Erythroblast (primary cell): ENCODE measurements around the gene MBD3L4.
A peak's percentile ranks its signal among the peaks of the same experiment; 100 is the strongest.
"Not testable (repeated sequence)": the region's sequence is repeated elsewhere in the genome, so short reads cannot be mapped to it uniquely, and the experiment has no call there.

Experiments
- DNase-seq, 2 experiments: peaks; one replicate each; lab custom pipeline; 2025; lab: John Stamatoyannopoulos, UW
- GATA1 ChIP-seq: IDR thresholded peaks from 2 replicates; pipeline ENCODE4 v1.6.1; 2011; ENCODE audit warnings: low read depth, mild to moderate bottlenecking, control low read depth, low read length, moderate library complexity
- POLR2A ChIP-seq: IDR thresholded peaks from 2 replicates; pipeline ENCODE4 v1.6.1; 2011; ENCODE audit warnings: mild to moderate bottlenecking, low read length

The MBD3L4 gene

DNA sequence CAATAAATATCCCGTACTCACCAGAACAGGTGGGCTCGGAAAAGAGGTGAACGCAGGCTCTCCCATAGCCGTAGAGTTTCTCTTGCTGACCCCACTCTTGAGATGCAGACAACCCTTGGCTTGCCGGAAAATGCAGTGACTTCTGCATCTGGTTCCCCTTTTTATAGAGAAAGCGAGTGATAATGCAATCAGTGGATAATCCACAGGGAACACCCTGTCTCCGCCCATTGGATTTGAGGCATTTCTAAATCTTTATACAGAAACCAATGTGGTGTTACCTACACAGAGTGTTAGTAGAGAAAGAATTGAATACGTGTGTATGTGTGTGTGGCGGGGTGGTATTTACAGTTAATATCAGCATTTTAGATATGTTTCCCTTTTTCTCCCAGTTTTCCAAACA lies at the start of gene MBD3L4:
TSS of gene MBD3L4 (minus strand) at position 101 of the 400 bp plus-strand sequence. CDS start at position 66, 35 bp downstream.
- not testable (repeated sequence) for DNase-seq

GRCh38 chr19:7088999-7089398 lies 49.0 kb upstream of the MBD3L4 start:
- TF ChIP-seq GATA1: no peak
- no peak for DNase-seq

DNA sequence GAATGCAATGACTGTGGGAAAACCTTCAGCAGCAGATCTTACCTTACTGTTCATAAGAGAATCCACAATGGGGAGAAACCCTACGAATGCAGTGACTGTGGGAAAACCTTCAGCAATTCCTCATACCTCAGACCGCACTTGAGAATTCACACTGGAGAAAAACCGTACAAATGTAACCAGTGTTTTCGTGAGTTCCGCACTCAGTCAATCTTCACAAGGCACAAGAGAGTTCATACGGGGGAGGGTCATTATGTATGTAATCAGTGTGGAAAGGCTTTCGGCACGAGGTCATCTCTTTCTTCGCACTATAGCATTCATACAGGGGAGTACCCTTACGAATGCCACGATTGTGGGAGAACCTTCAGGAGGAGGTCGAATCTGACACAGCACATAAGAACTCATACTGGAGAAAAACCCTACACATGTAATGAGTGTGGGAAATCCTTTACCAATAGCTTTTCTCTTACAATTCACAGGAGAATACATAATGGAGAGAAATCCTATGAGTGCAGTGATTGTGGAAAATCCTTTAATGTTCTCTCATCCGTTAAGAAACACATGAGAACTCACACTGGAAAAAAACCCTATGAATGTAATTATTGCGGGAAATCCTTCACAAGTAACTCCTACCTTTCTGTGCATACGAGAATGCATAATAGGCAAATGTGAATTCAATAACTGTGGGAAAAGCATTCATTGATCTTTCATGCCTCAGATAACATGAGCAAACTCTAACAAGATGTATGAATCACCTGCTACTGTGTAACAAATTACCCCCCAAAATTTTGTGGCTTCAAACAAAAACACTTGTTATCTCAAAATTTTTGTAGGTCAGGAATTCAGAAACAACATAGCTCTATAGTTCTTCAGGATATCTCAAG lies 43.3 kb upstream of the MBD3L4 start:
- DNase-seq: peak in 1 of 2 experiments; percentile 77

GRCh38 chr19:7078008-7078407 lies 38.0 kb upstream of the MBD3L4 start:
- no peak for TF ChIP-seq GATA1
- no peak for TF ChIP-seq POLR2A
- DNase-seq: peak in 1 of 2 experiments; percentile 49

More for the DNA sequence above, 43.3 kb upstream of the MBD3L4 start:
- TF ChIP-seq GATA1 (no peak), POLR2A (no peak)

DNA sequence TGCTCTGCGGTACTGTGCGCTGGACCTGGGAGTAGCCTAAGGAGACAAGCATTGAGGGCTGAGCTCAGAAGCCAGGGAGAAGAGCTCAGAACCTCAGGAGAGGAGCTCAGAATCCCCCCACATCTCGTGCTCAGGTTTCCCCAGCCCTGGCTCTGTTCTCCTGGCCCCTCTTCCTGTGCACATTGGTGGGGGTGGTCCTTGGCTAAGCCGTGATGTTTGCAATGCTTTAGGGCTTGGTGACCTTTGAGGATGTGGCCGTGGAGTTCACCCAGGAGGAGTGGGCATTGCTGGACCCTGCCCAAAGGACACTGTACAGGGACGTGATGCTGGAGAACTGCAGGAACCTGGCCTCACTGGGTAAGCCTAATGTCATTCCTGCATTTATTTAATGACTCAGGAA lies 36.2 kb upstream of the MBD3L4 start:
- no peak for DNase-seq
- no peak for TF ChIP-seq GATA1

- no peak for DNase-seq
- TF ChIP-seq GATA1: no peak
- TF ChIP-seq POLR2A: no peak
Measured at GRCh38 chr19:7074705-7075282, 34.8 kb upstream of the MBD3L4 start.

- TF ChIP-seq POLR2A (no peak), GATA1 (no peak)
- DNase-seq: no peak
Measured at GRCh38 chr19:7072541-7072940, 32.6 kb upstream of the MBD3L4 start.

DNA sequence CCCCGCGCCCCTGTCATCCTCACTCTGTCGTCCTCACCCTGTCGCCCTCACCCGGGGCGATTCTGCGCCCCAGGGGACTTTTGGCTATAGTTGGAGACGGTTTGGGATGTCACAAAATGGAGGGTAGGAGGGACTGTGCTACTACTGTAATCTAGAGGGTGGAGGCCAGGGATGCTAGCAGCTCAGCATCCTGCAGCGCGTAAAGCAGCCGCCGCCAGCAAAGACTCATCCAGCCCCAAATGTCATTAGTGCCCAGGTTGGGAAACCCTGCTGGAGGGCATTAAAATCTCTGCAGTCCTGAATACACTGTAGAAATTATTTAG lies 29.9 kb upstream of the MBD3L4 start:
- peak; percentile 74 to 77 for DNase-seq
- TF ChIP-seq GATA1 (no peak), POLR2A (no peak)

- peak; percentile 82 for TF ChIP-seq POLR2A
- no peak for TF ChIP-seq GATA1
- peak; percentile 98 to 99 for DNase-seq
Measured at GRCh38 chr19:7069042-7069903, 29.3 kb upstream of the MBD3L4 start, which contains the start of gene ZNF557. TSS of gene ZNF557 (plus strand) at chr19:7069703. CDS start at chr19:7075075, 5,372 bp downstream.

DNA sequence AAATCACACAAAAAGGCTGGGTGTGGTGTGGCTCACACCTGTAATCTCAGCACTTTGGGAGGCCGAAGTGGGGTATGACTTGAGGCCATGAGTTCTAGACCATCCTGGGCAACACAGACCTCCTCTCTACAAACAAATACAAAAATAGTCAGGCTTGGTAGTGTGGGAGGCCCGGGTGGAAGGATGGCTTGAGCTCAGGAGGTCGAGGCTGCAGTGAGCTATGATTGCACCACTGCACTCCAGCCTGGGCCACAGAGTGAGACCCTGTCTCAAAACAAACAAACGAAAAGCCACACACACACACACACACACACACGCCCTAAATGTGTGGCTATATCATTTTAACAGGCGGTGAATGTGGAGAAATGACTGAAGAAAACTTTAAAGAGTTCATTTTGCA lies 28.6 kb upstream of the MBD3L4 start:
- TF ChIP-seq POLR2A (no peak), GATA1 (no peak)
- no peak for DNase-seq

GRCh38 chr19:7067716-7068115 lies 27.7 kb upstream of the MBD3L4 start:
- no peak for DNase-seq
- TF ChIP-seq POLR2A: no peak
- TF ChIP-seq GATA1: no peak

DNA sequence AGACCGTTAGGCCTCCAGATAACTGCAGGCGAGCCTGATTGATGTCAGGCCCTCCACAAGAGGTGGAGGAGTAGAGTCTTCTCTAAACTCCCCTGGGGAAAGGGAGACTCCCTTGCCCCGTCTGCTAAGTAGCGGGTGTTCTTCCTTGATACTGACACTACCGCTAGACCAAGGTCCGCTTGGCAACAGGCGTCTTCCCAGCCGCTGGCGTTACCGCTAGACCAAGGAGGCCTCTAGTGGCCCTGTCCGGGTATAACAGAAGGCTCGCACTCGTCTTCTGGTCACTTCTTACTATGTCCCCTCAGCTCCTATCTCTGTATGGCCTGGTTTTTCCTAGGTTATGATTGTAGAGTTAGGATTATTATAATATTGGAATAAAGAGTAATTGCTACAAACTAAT lies 27.1 kb upstream of the MBD3L4 start:
- DNase-seq: peak in 1 of 2 experiments; percentile 63

DNA sequence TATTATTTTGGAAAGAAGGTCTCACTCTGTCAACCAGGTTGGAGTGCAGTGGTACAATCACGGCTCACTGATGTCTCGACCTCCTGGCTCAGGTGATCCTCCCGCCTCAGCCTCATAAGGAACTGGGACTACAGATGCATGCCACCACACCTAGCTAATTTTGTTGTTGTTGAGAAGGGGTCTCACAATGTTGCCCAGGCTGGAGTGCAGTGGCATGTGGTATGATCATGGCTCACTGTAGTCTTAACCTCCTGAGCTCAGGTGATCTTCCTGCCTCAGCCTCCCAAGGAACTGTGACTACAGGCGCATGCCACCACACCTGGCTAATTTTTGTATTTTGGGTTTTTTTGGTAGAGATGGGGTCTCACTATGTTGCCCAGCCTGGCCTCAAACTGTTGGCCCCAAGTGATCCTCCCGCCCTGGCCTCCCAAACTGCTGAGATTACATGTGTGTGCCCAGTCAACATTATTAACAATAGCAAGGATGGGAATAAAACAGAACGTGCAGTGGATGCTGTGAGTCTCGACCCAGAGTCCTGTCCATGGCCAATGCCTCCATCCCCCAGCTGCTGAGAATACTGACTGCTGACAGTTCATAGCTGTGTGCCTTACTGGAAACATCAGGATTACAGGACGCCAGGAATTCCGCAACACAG lies 23.9 kb upstream of the MBD3L4 start:
- TF ChIP-seq POLR2A: no peak
- TF ChIP-seq GATA1: no peak
- no peak for DNase-seq
